ENCODE results near the gene INIP.
"Not testable (repeated sequence)": the region's sequence is repeated elsewhere in the genome, so short reads cannot be mapped to it uniquely, and the experiment has no call there.

Gene INIP

GRCh38 chr9:112731971-112732370, 14.1 kb upstream of the INIP start:
- no peak for DNase-seq

GRCh38 chr9:112728401-112728800, 10.5 kb upstream of the INIP start:
- no peak for DNase-seq

- no peak for DNase-seq
Observed at GRCh38 chr9:112726428-112726827, 8.5 kb upstream of the INIP start.

GRCh38 chr9:112725961-112726360, 8.0 kb upstream of the INIP start:
- no peak for DNase-seq

GRCh38 chr9:112722749-112723148, 4.8 kb upstream of the INIP start:
- not testable (repeated sequence) for DNase-seq

GRCh38 chr9:112720113-112720780, 2.3 kb upstream of the INIP start:
- DNase-seq = no peak

GRCh38 chr9:112719696-112720095, 1.8 kb upstream of the INIP start:
- no peak for DNase-seq

- peak; percentile 0 for DNase-seq
Observed at GRCh38 chr9:112719241-112719691, 1.3 kb upstream of the INIP start.

GRCh38 chr9:112712678-112713077, 5.2 kb downstream of the INIP start:
- no peak for DNase-seq

- peak; percentile 2 for DNase-seq
Observed at GRCh38 chr9:112711050-112711689, 6.7 kb downstream of the INIP start.

GRCh38 chr9:112705768-112706427, 12.0 kb downstream of the INIP start:
- DNase-seq = peak; percentile 3

- DNase-seq = no peak
Observed at GRCh38 chr9:112703304-112703703, 14.6 kb downstream of the INIP start.

GRCh38 chr9:112700085-112700484, 17.8 kb downstream of the INIP start:
- no peak for DNase-seq

GRCh38 chr9:112699230-112699629, 18.7 kb downstream of the INIP start:
- no peak for DNase-seq

- DNase-seq = no peak
Observed at GRCh38 chr9:112696461-112696860, 21.5 kb downstream of the INIP start.

- DNase-seq = no peak
Observed at GRCh38 chr9:112694706-112695555, 23.0 kb downstream of the INIP start.

- no peak for DNase-seq
Observed at GRCh38 chr9:112689161-112689740, 28.7 kb downstream of the INIP start.

GRCh38 chr9:112680731-112681402, 37.0 kb downstream of the INIP start:
- DNase-seq = no peak

GRCh38 chr9:112677040-112677439, 40.9 kb downstream of the INIP start:
- DNase-seq = no peak

- not testable (repeated sequence) for DNase-seq
Observed at GRCh38 chr9:112673221-112673620, 44.7 kb downstream of the INIP start.

- no peak for DNase-seq
Observed at GRCh38 chr9:112670991-112671625, 46.8 kb downstream of the INIP start.

GRCh38 chr9:112669326-112669725, 48.6 kb downstream of the INIP start:
- DNase-seq = no peak

All from NCI-H1105 treated with DMSO at 0.1 percent for 48 hours (cell line).